GM23338 (cell line): ENCODE results near the gene ATXN7. TPM values are rescaled to one million over a fixed set of nuclear protein-coding genes. Genes with fewer than 3 reads are reported as not detected.

Experiments
- ATAC-seq: fragments of 200-7000 bp; cut with Tn5 transposase; 3 replicates; pipeline ENCODE4 v1.9.1; 2020
- DNase-seq: peaks from one replicate; pipeline ENCODE4 v3.0.0-alpha.2; 2015; ENCODE audit warnings: low spot score
- H2AFZ ChIP-seq: fragments of 200-600 bp; sonication (generic); 2 replicates; pipeline ENCODE4 v1.8.0; 2016; ENCODE audit warnings: antibody characterized with exemption, mild to moderate bottlenecking, moderate library complexity
- H3F3A ChIP-seq: fragments of 200-600 bp; sonication (generic); replicated peaks from 2 replicates; pipeline ENCODE4 v1.8.0; 2017; ENCODE audit warnings: antibody characterized with exemption, mixed run types, low read depth
- H3K27ac ChIP-seq: fragments of 200-600 bp; sonication (generic); 2 replicates; pipeline ENCODE4 v1.6.1; 2016; ENCODE audit warnings: low read depth
- H3K27me3 ChIP-seq: fragments of 200-600 bp; sonication (generic); 2 replicates; pipeline ENCODE4 v1.8.0; 2016; ENCODE audit warnings: mild to moderate bottlenecking, mixed run types, moderate library complexity; ENCODE audit not compliant: insufficient read depth
- H3K36me3 ChIP-seq: fragments of 200-600 bp; sonication (generic); 2 replicates; pipeline ENCODE4 v1.8.0; 2016; ENCODE audit warnings: mild to moderate bottlenecking; ENCODE audit not compliant: insufficient read depth
- H3K4me1 ChIP-seq: fragments of 200-600 bp; sonication (generic); 2 replicates; pipeline ENCODE4 v1.8.0; 2016; ENCODE audit warnings: mild to moderate bottlenecking, moderate library complexity; ENCODE audit not compliant: insufficient read depth
- H3K4me2 ChIP-seq: fragments of 200-600 bp; sonication (generic); 2 replicates; pipeline ENCODE4 v1.7.1; 2017; ENCODE audit warnings: mixed run types
- H3K4me3 ChIP-seq: fragments of 200-600 bp; sonication (generic); 2 replicates; pipeline ENCODE4 v1.6.1; 2016; ENCODE audit warnings: mixed run types
- H3K79me2 ChIP-seq: fragments of 200-600 bp; sonication (generic); replicated peaks from 2 replicates; pipeline ENCODE4 v1.8.0; 2017; ENCODE audit warnings: mild to moderate bottlenecking; ENCODE audit not compliant: insufficient read depth
- H3K9me2 ChIP-seq: fragments of 200-600 bp; sonication (generic); 2 replicates; pipeline ENCODE4 v1.8.0; 2017; ENCODE audit not compliant: insufficient read depth
- H4K20me1 ChIP-seq: fragments of 200-600 bp; sonication (generic); replicated peaks from 2 replicates; pipeline ENCODE4 v1.8.0; 2017; ENCODE audit warnings: mild to moderate bottlenecking; ENCODE audit not compliant: insufficient read depth
- H3K27ac Mint-ChIP-seq: 2 replicates; pipeline ENCODE4 v1.8.0; 2020; ENCODE audit warnings: inconsistent platforms, mild to moderate bottlenecking, moderate library complexity, mixed read lengths
- H3K27me3 Mint-ChIP-seq: 3 replicates; pipeline ENCODE4 v1.8.0; 2022; ENCODE audit warnings: low read depth, mild to moderate bottlenecking, moderate library complexity, mixed read lengths, inconsistent platforms; ENCODE audit not compliant: insufficient read depth, poor library complexity
- H3K36me3 Mint-ChIP-seq: 3 replicates; pipeline ENCODE4 v1.8.0; 2021; ENCODE audit warnings: low read depth, mild to moderate bottlenecking, inconsistent platforms, moderate library complexity, mixed read lengths
- H3K4me1 Mint-ChIP-seq: 3 replicates; pipeline ENCODE4 v1.8.0; 2020; ENCODE audit warnings: mild to moderate bottlenecking, inconsistent platforms, mixed read lengths
- H3K4me3 Mint-ChIP-seq: 3 replicates; pipeline ENCODE4 v1.8.0; 2021; ENCODE audit warnings: moderate library complexity, mild to moderate bottlenecking, inconsistent platforms, mixed read lengths
- H3K9me3 Mint-ChIP-seq: 3 replicates; pipeline ENCODE4 v1.8.0; 2020; ENCODE audit warnings: moderate library complexity, mild to moderate bottlenecking, inconsistent platforms, mixed read lengths
- EZH2 ChIP-seq: fragments of 200-600 bp; sonication (generic); IDR thresholded peaks from one replicate; pipeline ENCODE4 v1.8.0; 2017; ENCODE audit warnings: antibody characterized with exemption, mild to moderate bottlenecking, low read depth; ENCODE audit not compliant: unreplicated experiment
- JUNB ChIP-seq: IDR thresholded peaks from one replicate; pipeline ENCODE4 v1.6.1; 2016; ENCODE audit warnings: antibody characterized with exemption; ENCODE audit not compliant: unreplicated experiment
- POLR2AphosphoS5 ChIP-seq: IDR thresholded peaks from 2 replicates; pipeline ENCODE4 v1.6.1; 2016; ENCODE audit warnings: antibody characterized with exemption, low read depth
- ZNF331 ChIP-seq: fragments of 250-450 bp; sonication (Bioruptor Pico); IDR thresholded peaks from 2 replicates; pipeline ENCODE4 v1.5.0; 2020; ENCODE audit warnings: low read depth, mild to moderate bottlenecking, moderate library complexity
- polyA plus RNA-seq: library from polyadenylated mRNA; unstranded; fragments of >200 nt; fragmentation: Nextera tagmentation; extraction: Ambion mirVana; gene quantifications from 2 replicates; pipeline ENCODE4 v1.2.1, GENCODE V29; 2016
- total RNA-seq: library from RNA; depleted of rRNA; stranded (reverse); fragments of >200 nt; shearing (Covaris generic); gene quantifications from 2 replicates; pipeline ENCODE4 v1.2.3, GENCODE V29; 2014
- TF ChIP-seq, protein P1 (sequence below): fragments of 250-450 bp; sonication (Bioruptor Pico); IDR thresholded peaks from 2 replicates; pipeline ENCODE4 v1.5.0; 2020; ENCODE audit warnings: mild to moderate bottlenecking, moderate library complexity

Gene ATXN7
- total and polyA plus RNA-seq, 2 experiments from 2014 or later: 4.0 to 17.2 TPM

DNA sequence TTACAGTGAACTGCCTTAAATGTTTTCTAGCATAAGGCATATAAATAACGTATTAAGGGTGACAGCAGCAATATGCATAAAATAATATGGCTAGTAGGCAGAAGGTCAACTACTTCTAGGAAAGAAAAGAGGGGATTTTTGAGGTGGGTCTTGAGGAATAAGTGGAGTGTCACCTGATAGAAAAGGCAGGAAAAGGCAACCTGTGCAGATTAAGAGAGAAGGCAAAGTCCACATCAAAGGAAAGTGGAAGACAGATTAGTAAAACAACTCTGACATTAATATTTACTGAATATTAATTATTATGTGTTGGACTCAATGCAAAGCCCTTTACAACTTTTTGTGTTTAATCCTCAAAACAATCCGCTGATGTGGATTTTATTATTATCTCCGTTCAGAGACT, 2.9 kb upstream of the ATXN7 start:
- no peak for ATAC-seq
- Histone ChIP-seq H3K79me2 (peaks cover 80% of the 10 kb centered on the region), H3K4me3 (no peak overlapping the region), H3K4me2 (peak overlapping the region; percentile 40), H3K27ac (no peak overlapping the region), H2AFZ (no peak overlapping the region), H3K4me1 (peaks cover 73% of the 10 kb centered on the region), H3K9me2 (no peaks in the 10 kb centered on the region), H3F3A (no peaks in the 10 kb centered on the region; the same call in 1 of the 2 replicates), H3K27me3 (no peaks in the 10 kb centered on the region), H4K20me1 (no peaks in the 10 kb centered on the region), H3K36me3 (no peaks in the 10 kb centered on the region)
- Mint-ChIP-seq H3K36me3 (no peaks in the 10 kb centered on the region; the same call in 2 of the 3 replicates), H3K4me1 (peaks cover 66% of the 10 kb centered on the region), H3K4me3 (peak overlapping the region; percentile 4; the same call in 2 of the 3 replicates), H3K9me3 (no peaks in the 10 kb centered on the region), H3K27ac (no peak overlapping the region), H3K27me3 (peaks cover 10% of the 10 kb centered on the region)
- DNase-seq: no peak
- TF ChIP-seq EZH2: no peak
- no peak for TF ChIP-seq ZNF331 (CRISPR knock-in tag)

GRCh38 chr3:63861306-63861705, 2.4 kb upstream of the ATXN7 start:
- Histone ChIP-seq H3K36me3 (no peaks in the 10 kb centered on the region), H3K4me1 (peaks cover 68% of the 10 kb centered on the region), H3K79me2 (peaks cover 81% of the 10 kb centered on the region), H3K9me2 (no peaks in the 10 kb centered on the region), H3K27ac (peak overlapping the region; percentile 15; the same call in 1 of the 2 replicates), H2AFZ (no peak overlapping the region), H3K4me2 (peak overlapping the region; percentile 40), H4K20me1 (no peaks in the 10 kb centered on the region), H3K27me3 (no peaks in the 10 kb centered on the region), H3K4me3 (no peak overlapping the region), H3F3A (no peaks in the 10 kb centered on the region; the same call in 1 of the 2 replicates)
- Mint-ChIP-seq H3K4me3 (peak overlapping the region; percentile 33), H3K27me3 (peaks cover 10% of the 10 kb centered on the region), H3K36me3 (peaks cover under 1% of the 10 kb centered on the region), H3K27ac (peak overlapping the region; percentile 30; the same call in 1 of the 2 replicates), H3K9me3 (no peaks in the 10 kb centered on the region), H3K4me1 (peaks cover 60% of the 10 kb centered on the region)
- peak; percentile 11 for ATAC-seq
- peak; percentile 75 for DNase-seq
- no peak for TF ChIP-seq JUNB
- 0 out of 2 replicates have a peak, but pooled peaks have one; percentile 28 for TF ChIP-seq POLR2AphosphoS5
- TF ChIP-seq, protein P1, sequence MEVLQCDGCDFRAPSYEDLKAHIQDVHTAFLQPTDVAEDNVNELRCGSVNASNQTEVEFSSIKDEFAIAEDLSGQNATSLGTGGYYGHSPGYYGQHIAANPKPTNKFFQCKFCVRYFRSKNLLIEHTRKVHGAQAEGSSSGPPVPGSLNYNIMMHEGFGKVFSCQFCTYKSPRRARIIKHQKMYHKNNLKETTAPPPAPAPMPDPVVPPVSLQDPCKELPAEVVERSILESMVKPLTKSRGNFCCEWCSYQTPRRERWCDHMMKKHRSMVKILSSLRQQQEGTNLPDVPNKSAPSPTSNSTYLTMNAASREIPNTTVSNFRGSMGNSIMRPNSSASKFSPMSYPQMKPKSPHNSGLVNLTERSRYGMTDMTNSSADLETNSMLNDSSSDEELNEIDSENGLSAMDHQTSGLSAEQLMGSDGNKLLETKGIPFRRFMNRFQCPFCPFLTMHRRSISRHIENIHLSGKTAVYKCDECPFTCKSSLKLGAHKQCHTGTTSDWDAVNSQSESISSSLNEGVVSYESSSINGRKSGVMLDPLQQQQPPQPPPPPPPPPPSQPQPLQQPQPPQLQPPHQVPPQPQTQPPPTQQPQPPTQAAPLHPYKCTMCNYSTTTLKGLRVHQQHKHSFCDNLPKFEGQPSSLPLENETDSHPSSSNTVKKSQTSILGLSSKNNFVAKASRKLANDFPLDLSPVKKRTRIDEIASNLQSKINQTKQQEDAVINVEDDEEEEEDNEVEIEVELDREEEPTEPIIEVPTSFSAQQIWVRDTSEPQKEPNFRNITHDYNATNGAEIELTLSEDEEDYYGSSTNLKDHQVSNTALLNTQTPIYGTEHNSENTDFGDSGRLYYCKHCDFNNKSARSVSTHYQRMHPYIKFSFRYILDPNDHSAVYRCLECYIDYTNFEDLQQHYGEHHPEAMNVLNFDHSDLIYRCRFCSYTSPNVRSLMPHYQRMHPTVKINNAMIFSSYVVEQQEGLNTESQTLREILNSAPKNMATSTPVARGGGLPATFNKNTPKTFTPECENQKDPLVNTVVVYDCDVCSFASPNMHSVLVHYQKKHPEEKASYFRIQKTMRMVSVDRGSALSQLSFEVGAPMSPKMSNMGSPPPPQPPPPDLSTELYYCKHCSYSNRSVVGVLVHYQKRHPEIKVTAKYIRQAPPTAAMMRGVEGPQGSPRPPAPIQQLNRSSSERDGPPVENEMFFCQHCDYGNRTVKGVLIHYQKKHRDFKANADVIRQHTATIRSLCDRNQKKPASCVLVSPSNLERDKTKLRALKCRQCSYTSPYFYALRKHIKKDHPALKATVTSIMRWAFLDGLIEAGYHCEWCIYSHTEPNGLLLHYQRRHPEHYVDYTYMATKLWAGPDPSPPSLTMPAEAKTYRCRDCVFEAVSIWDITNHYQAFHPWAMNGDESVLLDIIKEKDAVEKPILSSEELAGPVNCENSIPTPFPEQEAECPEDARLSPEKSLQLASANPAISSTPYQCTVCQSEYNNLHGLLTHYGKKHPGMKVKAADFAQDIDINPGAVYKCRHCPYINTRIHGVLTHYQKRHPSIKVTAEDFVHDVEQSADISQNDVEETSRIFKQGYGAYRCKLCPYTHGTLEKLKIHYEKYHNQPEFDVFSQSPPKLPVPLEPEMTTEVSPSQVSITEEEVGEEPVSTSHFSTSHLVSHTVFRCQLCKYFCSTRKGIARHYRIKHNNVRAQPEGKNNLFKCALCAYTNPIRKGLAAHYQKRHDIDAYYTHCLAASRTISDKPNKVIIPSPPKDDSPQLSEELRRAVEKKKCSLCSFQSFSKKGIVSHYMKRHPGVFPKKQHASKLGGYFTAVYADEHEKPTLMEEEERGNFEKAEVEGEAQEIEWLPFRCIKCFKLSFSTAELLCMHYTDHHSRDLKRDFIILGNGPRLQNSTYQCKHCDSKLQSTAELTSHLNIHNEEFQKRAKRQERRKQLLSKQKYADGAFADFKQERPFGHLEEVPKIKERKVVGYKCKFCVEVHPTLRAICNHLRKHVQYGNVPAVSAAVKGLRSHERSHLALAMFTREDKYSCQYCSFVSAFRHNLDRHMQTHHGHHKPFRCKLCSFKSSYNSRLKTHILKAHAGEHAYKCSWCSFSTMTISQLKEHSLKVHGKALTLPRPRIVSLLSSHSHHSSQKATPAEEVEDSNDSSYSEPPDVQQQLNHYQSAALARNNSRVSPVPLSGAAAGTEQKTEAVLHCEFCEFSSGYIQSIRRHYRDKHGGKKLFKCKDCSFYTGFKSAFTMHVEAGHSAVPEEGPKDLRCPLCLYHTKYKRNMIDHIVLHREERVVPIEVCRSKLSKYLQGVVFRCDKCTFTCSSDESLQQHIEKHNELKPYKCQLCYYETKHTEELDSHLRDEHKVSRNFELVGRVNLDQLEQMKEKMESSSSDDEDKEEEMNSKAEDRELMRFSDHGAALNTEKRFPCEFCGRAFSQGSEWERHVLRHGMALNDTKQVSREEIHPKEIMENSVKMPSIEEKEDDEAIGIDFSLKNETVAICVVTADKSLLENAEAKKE (CRISPR knock-in tag): peak; percentile 60; the same call in 1 of the 2 replicates
